SK-N-SH treated with all-trans-retinoic acid at 6 μM for 48 hours (cell line): ENCODE measurements around the gene PRKACA.

Experiments
- ATAC-seq: fragments of 200-7000 bp; cut with Tn5 transposase; 3 replicates; pipeline ENCODE4 v1.9.1; 2020; ENCODE audit warnings: mild to moderate bottlenecking, moderate library complexity
- ARNTL ChIP-seq: fragments of 450-650 bp; formaldehyde crosslinking; IDR thresholded peaks from 2 replicates; pipeline ENCODE4 v1.5.0; 2020; ENCODE audit warnings: low read depth, mild to moderate bottlenecking, moderate library complexity, borderline replicate concordance
- BACH2 ChIP-seq: fragments of 250-450 bp; sonication (Bioruptor Pico); IDR thresholded peaks from 2 replicates; pipeline ENCODE4 v1.9.0; 2021; ENCODE audit warnings: mild to moderate bottlenecking, borderline replicate concordance
- CREB5 ChIP-seq: fragments of 250-450 bp; sonication (Bioruptor Pico); IDR thresholded peaks from 2 replicates; pipeline ENCODE4 v1.5.1; 2020; ENCODE audit warnings: low read depth, mild to moderate bottlenecking, moderate library complexity
- CSDC2 ChIP-seq: fragments of 250-450 bp; sonication (Bioruptor Pico); IDR thresholded peaks from 2 replicates; pipeline ENCODE4 v1.5.0; 2020; ENCODE audit warnings: mild to moderate bottlenecking, moderate library complexity
- CSRNP3 ChIP-seq: fragments of 250-450 bp; sonication (Bioruptor Pico); IDR thresholded peaks from 2 replicates; pipeline ENCODE4 v1.5.1; 2021; ENCODE audit warnings: mild to moderate bottlenecking, moderate library complexity
- ESRRG ChIP-seq: fragments of 250-450 bp; sonication (Bioruptor Pico); IDR thresholded peaks from 2 replicates; pipeline ENCODE4 v1.6.1; 2021; ENCODE audit warnings: mild to moderate bottlenecking
- GLIS3 ChIP-seq: fragments of 250-450 bp; sonication (Bioruptor Pico); IDR thresholded peaks from 2 replicates; pipeline ENCODE4 v1.5.0; 2020; ENCODE audit warnings: mild to moderate bottlenecking, moderate library complexity
- ISL1 ChIP-seq: fragments of 250-450 bp; sonication (Bioruptor Pico); IDR thresholded peaks from 2 replicates; pipeline ENCODE4 v2.1.2; 2022; ENCODE audit warnings: mild to moderate bottlenecking, moderate library complexity
- OSR1 ChIP-seq: fragments of 250-450 bp; sonication (Bioruptor Pico); IDR thresholded peaks from 2 replicates; pipeline ENCODE4 v1.8.0; 2022; ENCODE audit warnings: moderate library complexity, mild to moderate bottlenecking, inconsistent platforms
- PATZ1 ChIP-seq: fragments of 250-450 bp; sonication (Bioruptor Pico); IDR thresholded peaks from 2 replicates; pipeline ENCODE4 v1.8.0; 2020; ENCODE audit warnings: mild to moderate bottlenecking, moderate library complexity, borderline replicate concordance
- POU6F1 ChIP-seq: fragments of 250-450 bp; sonication (Bioruptor Pico); IDR thresholded peaks from 2 replicates; pipeline ENCODE4 v1.8.0; 2021; ENCODE audit warnings: low read depth, mild to moderate bottlenecking, moderate library complexity, borderline replicate concordance
- PPARA ChIP-seq: fragments of 250-450 bp; sonication (Bioruptor Pico); IDR thresholded peaks from 2 replicates; pipeline ENCODE4 v1.5.0; 2020; ENCODE audit warnings: mild to moderate bottlenecking, borderline replicate concordance
- RARB ChIP-seq: fragments of 250-450 bp; sonication (Bioruptor Pico); IDR thresholded peaks from 2 replicates; pipeline ENCODE4 v1.8.0; 2021; ENCODE audit warnings: mild to moderate bottlenecking, moderate library complexity
- SNAI2 ChIP-seq: fragments of 250-450 bp; sonication (Bioruptor Pico); IDR thresholded peaks from 2 replicates; pipeline ENCODE4 v1.5.0; 2020; ENCODE audit warnings: mild to moderate bottlenecking, moderate library complexity
- TCF4 ChIP-seq: fragments of 250-450 bp; sonication (Bioruptor Pico); IDR thresholded peaks from 2 replicates; pipeline ENCODE4 v1.8.0; 2021; ENCODE audit warnings: mild to moderate bottlenecking, moderate library complexity, borderline replicate concordance
- TOX ChIP-seq: fragments of 250-450 bp; sonication (Bioruptor Pico); IDR thresholded peaks from 2 replicates; pipeline ENCODE4 v1.8.0; 2021; ENCODE audit warnings: mild to moderate bottlenecking, moderate library complexity, borderline replicate concordance
- TSHZ2 ChIP-seq: fragments of 250-450 bp; sonication (Bioruptor Pico); IDR thresholded peaks from 2 replicates; pipeline ENCODE4 v1.5.0; 2020; ENCODE audit warnings: mild to moderate bottlenecking, moderate library complexity
- ZC3H10 ChIP-seq: fragments of 250-450 bp; sonication (Bioruptor Pico); IDR thresholded peaks from 2 replicates; pipeline ENCODE4 v1.5.1; 2021; ENCODE audit warnings: mild to moderate bottlenecking, moderate library complexity
- ZFP3 ChIP-seq: fragments of 250-450 bp; sonication (Bioruptor Pico); IDR thresholded peaks from 2 replicates; pipeline ENCODE4 v1.5.0; 2020; ENCODE audit warnings: mild to moderate bottlenecking, moderate library complexity
- ZNF70 ChIP-seq: fragments of 450-650 bp; formaldehyde crosslinking; IDR thresholded peaks from 2 replicates; pipeline ENCODE4 v1.5.0; 2020; ENCODE audit warnings: mild to moderate bottlenecking, moderate library complexity
- ZNF8 ChIP-seq: fragments of 450-650 bp; formaldehyde crosslinking; IDR thresholded peaks from 2 replicates; pipeline ENCODE4 v1.5.0; 2020; ENCODE audit warnings: mild to moderate bottlenecking, moderate library complexity

PRKACA gene

GRCh38 chr19:14054721-14055120, 62.8 kb downstream of the PRKACA start:
- no peak for ATAC-seq
- TF ChIP-seq ZNF8 (no peak), CSDC2 (CRISPR knock-in tag) (no peak), PPARA (CRISPR knock-in tag) (no peak), BACH2 (no peak), ESRRG (CRISPR knock-in tag) (no peak), PATZ1 (CRISPR knock-in tag) (no peak), CREB5 (CRISPR knock-in tag) (no peak), CSRNP3 (CRISPR knock-in tag) (no peak), OSR1 (no peak), GLIS3 (CRISPR knock-in tag) (no peak), ZNF70 (CRISPR knock-in tag) (no peak), TSHZ2 (CRISPR knock-in tag) (no peak), ZFP3 (CRISPR knock-in tag) (no peak), ZC3H10 (CRISPR knock-in tag) (no peak), TOX (no peak), ARNTL (CRISPR knock-in tag) (no peak), TCF4 (no peak), RARB (CRISPR knock-in tag) (no peak)

GRCh38 chr19:14054099-14054498, 63.5 kb downstream of the PRKACA start:
- no peak for TF ChIP-seq TCF4
- ATAC-seq = no peak

- no peak for TF ChIP-seq PPARA (CRISPR knock-in tag)
- TF ChIP-seq ZFP3 (CRISPR knock-in tag) = no peak
- TF ChIP-seq BACH2 = no peak
- TF ChIP-seq SNAI2 (CRISPR knock-in tag) = no peak
- no peak for TF ChIP-seq ZNF70 (CRISPR knock-in tag)
- TF ChIP-seq ESRRG (CRISPR knock-in tag) = no peak
- TF ChIP-seq OSR1 = no peak
- no peak for TF ChIP-seq TCF4
- TF ChIP-seq TOX = no peak
- TF ChIP-seq GLIS3 (CRISPR knock-in tag) = no peak
- no peak for TF ChIP-seq ARNTL (CRISPR knock-in tag)
- TF ChIP-seq ZNF8 = no peak
- no peak for TF ChIP-seq POU6F1 (CRISPR knock-in tag)
- TF ChIP-seq ISL1 (CRISPR knock-in tag) = no peak
- no peak for TF ChIP-seq CSRNP3 (CRISPR knock-in tag)
- TF ChIP-seq CSDC2 (CRISPR knock-in tag) = no peak
- TF ChIP-seq RARB (CRISPR knock-in tag) = no peak
- no peak for TF ChIP-seq CREB5 (CRISPR knock-in tag)
- TF ChIP-seq, all 23 proteins: peak for 0
- no peak for ATAC-seq
Observed at GRCh38 chr19:14053500-14053899, 64.1 kb downstream of the PRKACA start.
